ENCODE results near the gene CCNF. TPM values are rescaled to one million over a fixed set of nuclear protein-coding genes. Genes with fewer than 3 reads are reported as not detected.
A peak's percentile ranks its signal among the peaks of the same experiment; 100 is the strongest.

Gene CCNF
- total RNA-seq, 4 donors from 2014 or later: 4.7 to 19.8 (median 6.9) TPM

DNA sequence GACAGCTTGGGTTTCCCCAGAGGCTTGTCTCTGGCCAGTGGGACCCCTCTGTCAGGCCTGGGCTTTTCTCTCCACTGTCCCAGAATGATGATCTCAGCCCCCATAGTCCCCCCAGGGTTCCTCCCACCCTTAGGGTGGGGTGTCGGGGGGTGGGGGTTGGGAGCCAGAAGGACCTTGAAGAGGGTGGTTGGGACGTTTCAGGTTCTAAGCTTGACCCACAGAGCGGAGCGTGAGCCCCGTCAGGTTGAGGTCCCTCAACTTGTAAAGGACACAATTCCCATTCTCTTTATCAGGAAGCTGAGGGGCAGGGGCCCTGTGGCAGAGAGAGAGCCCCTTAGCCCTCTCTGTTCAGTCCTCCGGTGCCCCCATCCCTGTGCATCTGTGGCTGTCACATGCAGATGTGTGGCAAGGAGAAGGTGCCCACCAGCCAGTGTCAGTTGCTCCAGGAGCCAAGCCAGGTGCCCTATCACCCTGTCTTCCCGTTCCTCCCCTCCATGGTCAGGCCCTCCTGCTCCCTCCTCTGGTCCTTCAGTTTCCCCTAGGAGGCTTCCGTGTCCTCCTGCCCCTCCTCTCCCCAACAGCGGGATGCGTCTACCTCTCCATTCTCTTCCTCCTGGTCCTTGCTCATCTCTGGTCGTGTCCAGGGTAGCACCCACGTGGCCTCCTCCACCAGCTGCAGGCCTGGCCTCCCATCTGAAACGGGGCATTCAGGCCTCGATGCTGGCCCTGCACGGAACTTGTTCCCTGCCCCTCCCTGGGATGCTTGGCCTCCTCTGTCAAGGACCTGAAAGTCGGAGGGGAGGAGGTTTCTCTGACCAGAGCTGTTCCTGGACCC lies 40.4 kb downstream of the CCNF start:
- no peaks in the 10 kb centered on the region for H3K36me3 ChIP-seq
- no peak overlapping the region for H3K4me3 ChIP-seq
- no peak overlapping the region for H3K27ac ChIP-seq
- no peaks in the 10 kb centered on the region for H3K9me3 ChIP-seq
- H3K27me3 ChIP-seq: peaks cover 0 to 37% of the 10 kb centered on the region in 2 donors
- H3K4me1 ChIP-seq: peaks cover 0 to 57% (median 33%) of the 10 kb centered on the region in 4 donors
- no peak for TF ChIP-seq POLR2A (IDR thresholded peaks at IDR 0.05)
- TF ChIP-seq, protein P1, sequence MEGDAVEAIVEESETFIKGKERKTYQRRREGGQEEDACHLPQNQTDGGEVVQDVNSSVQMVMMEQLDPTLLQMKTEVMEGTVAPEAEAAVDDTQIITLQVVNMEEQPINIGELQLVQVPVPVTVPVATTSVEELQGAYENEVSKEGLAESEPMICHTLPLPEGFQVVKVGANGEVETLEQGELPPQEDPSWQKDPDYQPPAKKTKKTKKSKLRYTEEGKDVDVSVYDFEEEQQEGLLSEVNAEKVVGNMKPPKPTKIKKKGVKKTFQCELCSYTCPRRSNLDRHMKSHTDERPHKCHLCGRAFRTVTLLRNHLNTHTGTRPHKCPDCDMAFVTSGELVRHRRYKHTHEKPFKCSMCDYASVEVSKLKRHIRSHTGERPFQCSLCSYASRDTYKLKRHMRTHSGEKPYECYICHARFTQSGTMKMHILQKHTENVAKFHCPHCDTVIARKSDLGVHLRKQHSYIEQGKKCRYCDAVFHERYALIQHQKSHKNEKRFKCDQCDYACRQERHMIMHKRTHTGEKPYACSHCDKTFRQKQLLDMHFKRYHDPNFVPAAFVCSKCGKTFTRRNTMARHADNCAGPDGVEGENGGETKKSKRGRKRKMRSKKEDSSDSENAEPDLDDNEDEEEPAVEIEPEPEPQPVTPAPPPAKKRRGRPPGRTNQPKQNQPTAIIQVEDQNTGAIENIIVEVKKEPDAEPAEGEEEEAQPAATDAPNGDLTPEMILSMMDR (IDR thresholded peaks at IDR 0.05): no peak
- DNase-seq: no peak

- Histone ChIP-seq H3K9me3 (no peaks in the 10 kb centered on the region), H3K36me3 (no peaks in the 10 kb centered on the region), H3K27me3 (peaks cover 0 to 37% of the 10 kb centered on the region in 2 donors), H3K4me3 (no peak overlapping the region), H3K27ac (no peak overlapping the region), H3K4me1 (peaks cover 0 to 60% (median 33%) of the 10 kb centered on the region in 4 donors)
- TF ChIP-seq, protein P1 (IDR thresholded peaks at IDR 0.05): no peak
- TF ChIP-seq POLR2A (IDR thresholded peaks at IDR 0.05): no peak
- no peak for DNase-seq
These were observed 41.0 kb downstream of the CCNF start for GRCh38 chr16:2470234-2470601.

DNA sequence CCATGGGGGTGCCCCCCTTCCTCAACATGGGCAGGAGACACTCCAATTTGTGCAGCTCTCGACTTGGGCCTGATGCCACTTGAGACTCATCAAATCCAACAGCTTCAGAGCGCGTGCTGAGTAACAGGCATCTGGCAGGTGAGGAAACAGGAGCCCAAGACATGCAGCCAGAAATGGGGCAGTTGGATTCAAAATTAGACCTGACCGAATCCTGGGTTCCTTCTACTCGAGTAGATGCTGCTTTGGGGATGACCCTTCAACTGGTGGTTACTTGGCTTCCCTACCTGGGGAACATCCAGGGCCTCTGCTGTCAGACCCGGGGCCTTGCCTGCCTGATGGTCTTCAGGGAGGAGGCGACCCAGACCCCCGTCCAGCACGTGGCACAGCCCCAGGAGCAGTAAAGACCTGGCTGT lies 41.4 kb downstream of the CCNF start:
- Histone ChIP-seq H3K36me3 (no peaks in the 10 kb centered on the region), H3K9me3 (no peaks in the 10 kb centered on the region), H3K4me1 (peaks cover 0 to 63% (median 34%) of the 10 kb centered on the region in 4 donors), H3K4me3 (no peak overlapping the region), H3K27me3 (peaks cover 0 to 37% of the 10 kb centered on the region in 2 donors), H3K27ac (no peak overlapping the region)
- TF ChIP-seq POLR2A (IDR thresholded peaks at IDR 0.05): no peak
- TF ChIP-seq, protein P1 (IDR thresholded peaks at IDR 0.05): no peak
- DNase-seq: no peak

- DNase-seq: no peak
- Histone ChIP-seq H3K4me1 (peaks cover 0 to 68% (median 36%) of the 10 kb centered on the region in 4 donors), H3K4me3 (peak within 1 kb of the TSS in 3 of 4 donors; percentile 21 to 30 (median 26)), H3K9me3 (no peaks in the 10 kb centered on the region), H3K27ac (no peak within 1 kb of the TSS), H3K36me3 (no peaks in the 10 kb centered on the region), H3K27me3 (peaks cover 0 to 37% of the 10 kb centered on the region in 2 donors)
- no peak for TF ChIP-seq POLR2A (IDR thresholded peaks at IDR 0.05)
- TF ChIP-seq, protein P1 (IDR thresholded peaks at IDR 0.05): no peak
These were observed 41.9 kb downstream of the CCNF start, which contains the start of gene NTN3 for GRCh38 chr16:2471016-2471652. NTN3 (plus strand) TSS chr16:2471297; CDS start chr16:2471702, 405 bp downstream.

GRCh38 chr16:2471653-2472487 lies 42.6 kb downstream of the CCNF start:
- TF ChIP-seq, protein P1 (IDR thresholded peaks at IDR 0.05): no peak
- TF ChIP-seq POLR2A (IDR thresholded peaks at IDR 0.05): no peak
- peaks cover 0 to 37% of the 10 kb centered on the region in 2 donors for H3K27me3 ChIP-seq
- H3K9me3 ChIP-seq: no peaks in the 10 kb centered on the region
- H3K4me3 ChIP-seq: peak overlapping the region in 3 of 4 donors; percentile 21 to 30 (median 26)
- peaks cover 0 to 68% (median 36%) of the 10 kb centered on the region in 4 donors for H3K4me1 ChIP-seq
- DNase-seq: no peak
- H3K36me3 ChIP-seq: no peaks in the 10 kb centered on the region
- no peak overlapping the region for H3K27ac ChIP-seq

All from Peyer's patch (tissue), 4 donors.